ENCODE measurements around the gene NPAS3. TPM values are rescaled to one million over a fixed set of nuclear protein-coding genes. Genes with fewer than 3 reads are reported as not detected.

The NPAS3 gene
- polyA plus RNA-seq, 4 donors: 8.5 to 11.0 (median 10.7) TPM

DNA sequence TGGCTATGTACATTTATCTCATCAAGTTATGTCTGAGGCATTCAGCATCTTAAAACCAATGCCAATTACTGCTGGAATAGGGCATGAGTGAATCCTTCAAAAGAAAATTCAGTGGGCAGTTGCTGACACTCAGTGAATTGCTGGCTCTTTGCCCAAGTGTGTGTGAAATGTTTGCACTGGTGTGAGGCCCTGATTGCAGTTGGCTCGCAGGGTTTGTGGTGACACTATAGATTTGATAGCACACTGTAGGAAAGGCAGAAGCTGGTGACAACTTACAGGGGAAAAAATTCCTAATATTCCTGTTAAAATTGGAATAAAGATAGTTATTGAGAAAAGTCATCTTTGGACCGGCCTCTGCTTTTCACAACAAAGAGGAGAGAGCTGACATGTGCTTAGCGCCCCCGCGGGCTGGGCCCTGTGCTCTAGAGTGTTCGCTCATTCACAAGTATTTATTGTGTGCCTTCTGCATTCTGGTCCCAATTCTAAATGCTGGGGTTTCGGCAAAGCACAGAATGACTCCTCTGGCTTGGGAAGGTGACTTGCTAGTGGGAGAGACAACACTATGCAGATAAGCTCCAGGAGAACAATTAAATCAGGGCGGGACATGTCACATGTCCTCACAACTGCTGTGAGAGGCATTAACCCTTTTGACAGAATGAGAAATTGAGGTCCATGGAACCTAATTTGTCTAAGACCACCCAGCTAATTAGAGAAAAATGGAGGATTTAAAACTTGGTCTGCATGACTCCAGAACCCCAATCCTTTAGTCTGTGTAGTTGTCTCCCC is 418.7 kb downstream of the NPAS3 start:
- no peak for DNase-seq (ENCODE audit: low read depth in 4 of 4, low spot score in 3 of 4)

DNA sequence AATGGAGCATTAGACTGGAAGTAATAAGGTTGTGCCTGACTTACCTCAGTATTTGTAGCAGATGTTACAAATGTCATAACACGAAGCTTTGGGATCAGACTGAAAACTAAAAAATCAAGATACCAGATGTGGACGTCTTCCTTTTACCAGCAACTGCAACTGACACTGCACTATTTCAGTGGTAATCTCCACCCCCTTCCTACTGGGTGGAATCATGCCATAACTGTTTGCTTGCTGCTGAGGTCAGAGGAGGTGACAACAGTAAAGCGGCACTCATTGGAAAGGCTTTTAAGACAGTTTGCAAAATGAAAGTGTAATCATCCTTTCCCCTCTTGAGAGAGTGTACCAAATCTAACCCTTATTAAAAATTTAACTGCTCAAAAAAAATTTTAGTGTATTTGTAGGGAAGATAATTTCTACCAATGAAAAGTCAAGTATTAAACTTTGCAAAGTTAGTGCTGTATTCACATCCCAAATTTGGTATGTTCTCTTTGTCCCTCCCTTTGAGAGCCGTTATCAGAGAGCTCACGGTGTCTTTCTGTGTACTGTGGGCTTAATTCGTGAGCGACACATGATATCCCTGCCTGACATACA is 420.7 kb downstream of the NPAS3 start:
- DNase-seq (ENCODE audit: low read depth in 4 of 4, low spot score in 3 of 4): no peak

DNA sequence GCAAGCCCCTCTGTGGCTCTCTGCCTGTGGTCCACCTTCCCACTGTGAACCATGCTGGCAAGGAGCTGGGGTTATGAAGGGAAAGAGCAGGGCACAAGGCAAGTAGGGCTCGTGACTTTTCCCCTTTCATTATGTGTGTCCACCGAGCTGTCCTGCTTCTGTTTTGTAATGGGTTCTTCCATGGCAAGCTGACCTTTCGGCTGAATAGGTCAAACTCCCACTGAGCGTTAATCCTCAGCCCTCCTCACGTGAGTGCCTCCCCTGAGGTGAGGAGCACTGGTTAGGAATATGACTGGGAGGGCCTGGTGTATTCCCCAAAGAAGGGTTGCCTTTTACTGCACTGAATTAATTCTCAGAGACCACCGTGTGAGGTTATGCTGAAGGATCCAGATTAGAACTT is 424.3 kb downstream of the NPAS3 start:
- no peak for DNase-seq (ENCODE audit: low read depth in 4 of 4, low spot score in 3 of 4)

DNA sequence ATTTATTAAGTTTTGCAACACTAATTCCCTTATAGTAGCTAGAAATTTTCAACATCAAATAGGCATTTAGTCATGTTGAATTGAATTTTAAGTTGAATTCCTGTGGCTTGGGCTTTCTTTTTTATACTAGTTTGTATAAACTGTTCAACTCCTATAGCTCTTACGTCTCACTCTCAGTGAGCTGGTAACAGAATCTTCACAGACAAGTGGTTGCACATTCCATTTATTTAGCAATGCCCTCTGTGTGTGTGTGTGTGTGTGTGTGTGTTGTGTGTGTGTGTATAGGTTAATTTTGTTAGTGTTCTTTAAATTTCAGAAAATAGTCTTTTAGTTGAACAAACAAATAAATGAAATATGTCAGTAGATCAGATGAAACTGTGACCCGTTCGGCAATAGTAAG is 425.0 kb downstream of the NPAS3 start:
- DNase-seq (ENCODE audit: low read depth in 4 of 4, low spot score in 3 of 4): no peak

DNA sequence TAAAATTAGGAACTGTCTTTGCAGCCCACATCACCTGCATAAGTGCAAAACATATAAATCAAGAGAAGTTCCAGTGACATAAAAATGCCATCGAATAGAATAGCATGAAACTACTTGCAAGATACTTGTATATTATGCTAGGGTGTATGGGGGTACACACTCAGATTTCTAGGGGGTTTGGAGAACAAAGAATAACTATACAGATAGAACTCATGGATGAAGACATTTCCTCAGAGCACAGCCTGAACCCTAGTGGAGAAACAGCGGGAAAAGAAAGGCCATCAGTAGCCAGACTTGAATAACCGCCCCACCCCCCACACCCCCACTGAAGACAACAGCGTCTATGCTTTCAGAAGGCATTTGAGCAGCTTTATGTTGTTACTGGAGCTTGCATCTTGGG is 425.8 kb downstream of the NPAS3 start:
- peak in 2 of 4 donors; percentile 22 to 24 for DNase-seq (ENCODE audit: low read depth in 4 of 4, low spot score in 3 of 4)

DNA sequence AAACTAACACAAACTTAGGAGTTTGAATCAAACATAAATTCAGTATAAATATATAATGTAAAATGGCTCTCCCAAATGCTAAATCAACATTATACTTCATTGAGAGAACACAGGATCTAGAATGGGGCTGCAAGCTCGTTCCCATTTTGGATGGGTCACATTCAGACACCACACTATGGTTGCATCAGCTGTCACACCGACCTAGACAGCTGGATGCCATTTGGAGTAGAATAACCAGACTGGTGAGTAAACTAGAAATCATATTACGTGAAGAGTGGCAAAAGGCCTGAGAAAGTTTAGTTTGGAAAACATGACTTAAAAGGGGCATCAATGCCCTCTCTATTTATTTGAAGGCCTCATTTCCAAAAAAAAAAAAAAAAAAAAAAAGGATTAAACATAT is 430.4 kb downstream of the NPAS3 start:
- no peak for DNase-seq (ENCODE audit: low read depth in 4 of 4, low spot score in 3 of 4)

DNA sequence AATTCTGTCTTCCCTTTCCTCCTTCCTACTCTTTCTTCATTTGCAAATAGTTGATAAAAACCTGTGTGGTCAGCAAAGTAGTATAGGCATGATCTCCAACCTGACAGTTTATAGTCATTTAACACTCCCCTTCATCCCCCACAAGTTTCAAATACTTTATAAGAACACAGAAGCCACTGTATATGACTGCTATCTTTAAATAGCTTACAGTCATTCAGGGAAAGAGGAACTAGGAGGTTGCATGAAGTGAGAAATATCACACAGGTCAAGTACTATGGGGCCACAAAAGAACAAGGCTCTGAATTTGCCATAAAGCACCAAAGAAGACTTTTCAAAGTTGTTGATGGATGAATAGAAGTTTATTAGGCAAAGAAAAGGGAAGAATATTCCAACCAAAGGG is 431.3 kb downstream of the NPAS3 start:
- no peak for DNase-seq (ENCODE audit: low read depth in 4 of 4, low spot score in 3 of 4)

DNA sequence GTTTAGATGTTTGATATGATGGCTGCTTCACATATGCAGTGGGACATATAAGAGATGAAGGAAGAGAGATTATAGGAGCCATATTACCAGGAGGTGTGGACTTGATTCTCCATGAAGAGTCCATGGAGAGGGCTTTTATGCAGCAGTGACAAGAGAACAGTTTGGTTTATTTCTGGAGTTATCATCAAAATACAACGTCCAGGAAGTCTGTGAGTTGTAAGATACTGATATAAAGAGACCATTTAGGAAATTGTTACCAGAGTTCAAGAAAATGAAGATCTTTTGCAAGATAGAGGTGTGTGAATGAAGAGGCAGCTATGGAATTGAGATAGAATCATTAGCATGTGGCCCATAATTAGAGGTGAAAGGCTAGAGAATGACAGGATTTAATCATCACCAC is 431.7 kb downstream of the NPAS3 start:
- no peak for DNase-seq (ENCODE audit: low read depth in 4 of 4, low spot score in 3 of 4)

DNA sequence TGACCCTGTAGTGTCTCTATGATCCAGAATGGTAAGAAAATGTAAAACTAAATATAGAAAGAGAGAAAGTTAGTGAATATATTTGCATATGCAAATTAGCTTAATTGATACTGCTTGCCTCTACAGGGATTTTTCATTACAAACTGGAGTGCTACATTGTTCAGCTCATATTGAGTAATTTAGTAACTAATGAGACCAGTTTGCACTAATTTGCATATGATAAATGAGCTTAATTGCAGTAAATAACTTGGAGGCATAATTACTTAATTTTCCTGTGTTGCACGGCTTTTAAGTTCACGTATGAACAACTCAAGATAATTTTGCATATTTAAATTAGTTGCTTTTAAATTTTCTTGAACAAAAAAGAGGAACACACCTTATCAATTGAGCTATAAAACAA is 436.5 kb downstream of the NPAS3 start:
- DNase-seq (ENCODE audit: low read depth in 4 of 4, low spot score in 3 of 4): no peak

DNA sequence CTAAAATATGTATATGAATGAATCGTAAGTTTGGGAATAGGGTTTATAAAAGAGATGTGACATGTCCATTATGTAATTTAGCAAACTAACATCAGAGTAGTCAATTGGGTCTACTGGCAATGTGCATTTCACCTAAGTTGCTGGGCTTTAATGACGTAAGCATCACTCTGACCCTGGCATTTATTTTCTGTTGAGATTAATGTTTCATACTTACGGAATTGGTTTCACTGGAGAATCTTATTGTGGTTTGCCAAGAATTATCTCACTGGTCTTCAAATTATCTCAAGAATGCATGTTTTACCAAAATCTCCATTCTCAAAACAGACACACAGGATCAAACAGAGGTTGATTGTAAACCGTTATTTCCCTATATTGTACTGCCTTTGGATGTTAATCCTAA is 437.1 kb downstream of the NPAS3 start:
- DNase-seq (ENCODE audit: low read depth in 4 of 4, low spot score in 3 of 4): no peak

DNA sequence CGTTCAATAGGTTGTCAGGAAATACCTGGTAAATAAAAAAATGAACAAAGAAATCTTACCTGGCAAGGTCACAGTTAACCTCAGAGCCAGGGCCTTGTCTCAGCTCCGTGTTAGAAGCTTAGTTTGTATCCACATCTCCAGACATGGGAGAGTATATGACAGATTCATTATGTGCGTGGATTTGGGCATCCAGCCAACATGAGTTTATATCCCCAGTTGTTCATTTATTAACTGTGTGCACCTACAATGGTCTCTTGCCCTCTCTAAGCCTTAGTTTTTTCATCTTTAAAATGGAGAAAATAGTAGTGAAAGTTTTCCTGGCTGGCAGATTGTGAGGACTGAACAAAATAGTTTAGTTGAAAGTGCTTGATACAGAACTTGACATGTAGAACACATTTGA is 437.8 kb downstream of the NPAS3 start:
- DNase-seq (ENCODE audit: low read depth in 4 of 4, low spot score in 3 of 4): no peak

DNA sequence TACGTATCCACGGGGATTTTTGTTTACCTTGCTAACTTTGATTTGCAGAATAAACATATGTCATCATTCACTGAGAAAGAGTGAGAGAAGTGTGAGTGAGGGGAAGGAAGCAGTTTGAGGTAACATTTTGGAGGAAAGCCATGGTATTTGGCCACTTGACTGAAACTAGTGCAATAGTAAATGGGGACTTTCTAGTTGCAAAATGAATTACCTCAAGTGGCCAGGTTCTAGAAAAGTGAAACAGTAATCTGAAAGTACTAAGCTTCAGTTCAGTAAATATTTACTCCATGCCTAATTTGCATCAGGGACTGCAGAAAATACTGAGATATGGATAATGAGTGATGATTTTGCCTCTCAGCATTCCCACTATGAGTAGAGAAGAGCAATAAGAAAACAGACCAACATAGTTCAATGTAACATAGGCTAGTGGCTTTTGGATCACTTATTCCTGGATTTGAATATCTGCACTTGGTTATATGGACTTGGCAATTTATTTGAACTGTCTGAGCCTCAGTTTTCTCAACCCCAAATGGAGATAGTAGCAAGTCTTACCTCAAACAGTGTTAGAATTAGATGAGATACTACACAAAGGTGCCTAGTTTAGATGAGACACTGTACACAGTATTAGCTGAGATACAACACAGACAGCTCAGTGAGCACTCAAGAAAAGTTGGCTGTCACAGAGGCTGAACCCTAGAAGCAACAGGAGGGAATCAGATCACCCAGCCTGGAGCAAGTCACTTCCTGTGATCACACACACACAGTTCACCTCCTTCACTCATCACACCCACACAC is 439.1 kb downstream of the NPAS3 start:
- no peak for DNase-seq (ENCODE audit: low read depth in 4 of 4, low spot score in 3 of 4)

DNA sequence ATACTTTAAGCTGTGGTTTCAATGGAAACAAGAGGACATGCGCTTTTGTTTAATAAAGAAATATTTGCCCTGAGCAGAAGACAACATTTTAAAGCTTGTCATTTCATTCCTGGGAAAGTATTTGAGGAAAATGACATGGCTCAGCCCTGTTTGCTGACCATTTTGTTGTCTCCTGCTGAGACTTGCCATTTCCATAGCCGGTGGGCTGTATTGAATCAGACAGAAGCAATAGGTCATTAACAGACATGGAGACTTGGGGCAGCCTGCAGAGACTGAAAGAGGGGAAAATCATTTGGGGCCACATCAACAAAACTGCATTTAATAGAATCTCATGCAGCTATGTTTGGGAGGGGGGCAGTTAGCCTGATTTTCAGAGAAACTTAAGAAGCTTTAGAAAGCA is 443.0 kb downstream of the NPAS3 start:
- DNase-seq (ENCODE audit: low read depth in 4 of 4, low spot score in 3 of 4): no peak

DNA sequence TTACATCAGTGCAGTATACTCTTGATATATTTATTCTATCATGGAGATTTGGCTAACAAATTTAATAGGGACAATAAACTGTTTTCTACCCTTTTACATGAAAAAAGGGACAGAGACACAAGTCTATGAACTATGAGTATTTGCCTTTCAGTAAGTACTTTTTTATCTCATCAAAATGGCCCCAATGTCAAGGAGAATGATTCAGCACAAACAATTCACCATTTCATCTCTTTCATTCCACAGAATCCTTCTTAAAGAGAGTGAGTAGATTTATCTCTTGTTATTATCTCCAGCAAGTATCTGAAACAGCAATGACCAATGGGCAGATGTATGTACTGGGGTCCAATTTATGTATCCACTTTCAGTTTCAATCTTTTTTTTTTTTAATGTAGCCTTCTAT is 447.5 kb downstream of the NPAS3 start:
- no peak for DNase-seq (ENCODE audit: low read depth in 4 of 4, low spot score in 3 of 4)

DNA sequence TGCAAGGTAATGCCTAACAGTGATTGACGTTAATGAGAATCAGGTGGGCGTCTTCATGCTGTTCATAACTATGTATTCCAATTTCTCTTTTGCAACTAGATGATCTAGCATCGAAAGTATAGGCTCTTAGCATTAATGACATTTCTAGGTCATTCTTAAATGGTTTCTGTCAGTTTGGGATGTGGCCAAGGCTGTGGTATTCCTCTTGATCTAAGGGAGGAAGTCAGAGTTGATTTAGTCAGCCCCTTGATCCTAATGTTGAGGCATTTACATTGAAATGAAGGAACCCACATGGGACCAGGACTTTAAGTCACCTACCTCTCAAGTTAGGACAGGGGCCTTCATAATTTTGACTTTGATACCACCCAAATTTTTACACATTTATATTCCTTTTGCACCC is 448.1 kb downstream of the NPAS3 start:
- DNase-seq (ENCODE audit: low read depth in 4 of 4, low spot score in 3 of 4): no peak

DNA sequence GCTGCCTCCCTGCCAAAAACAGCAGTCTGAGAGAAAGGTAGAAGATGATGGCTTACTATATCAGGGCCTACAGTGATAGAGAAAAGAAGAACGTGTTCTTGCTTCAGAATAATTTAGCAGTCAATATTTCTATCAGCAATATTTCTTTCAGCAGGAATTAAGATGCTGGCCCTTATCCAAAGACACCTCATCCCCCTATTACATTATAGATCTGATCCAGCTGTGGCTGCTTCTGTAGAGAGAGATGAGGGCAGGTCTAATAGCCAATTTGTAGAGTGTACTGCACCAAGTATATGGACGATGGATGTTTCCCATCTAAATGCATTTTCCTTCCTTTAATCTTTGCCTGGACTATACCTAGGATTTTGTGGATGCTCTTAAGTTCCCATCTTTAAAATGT is 451.7 kb downstream of the NPAS3 start:
- DNase-seq (ENCODE audit: low read depth in 4 of 4, low spot score in 3 of 4): no peak

DNA sequence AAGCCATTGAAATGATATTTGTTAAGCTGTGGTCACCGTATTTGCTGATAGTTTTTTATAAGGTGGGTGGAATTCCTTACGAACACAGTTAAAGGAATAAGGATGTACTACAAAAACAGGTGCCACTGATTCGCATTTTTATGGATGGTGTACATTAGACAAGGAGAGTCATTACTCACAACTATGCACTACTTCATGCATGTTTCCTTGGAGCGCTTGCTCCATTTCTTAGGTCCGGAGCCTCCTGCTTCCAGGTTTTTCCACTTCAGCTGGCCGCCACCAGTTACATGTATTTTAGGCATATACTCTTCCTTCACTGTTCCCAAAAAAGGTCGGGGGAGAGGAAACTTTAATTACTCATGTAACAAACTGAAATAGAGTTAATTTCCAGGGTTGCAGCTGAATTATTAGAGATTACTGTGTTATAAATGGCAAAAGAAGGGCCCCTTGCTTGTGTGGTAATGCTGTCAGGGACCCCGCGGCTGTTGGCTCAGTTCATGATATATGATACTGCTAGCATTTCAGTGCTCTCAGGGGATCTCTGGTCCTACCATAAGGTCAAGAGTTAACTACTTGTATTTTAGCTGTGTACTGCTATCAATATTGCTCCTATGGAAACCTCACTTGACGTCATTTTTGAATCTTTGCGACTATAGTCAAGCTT is 454.7 kb downstream of the NPAS3 start:
- peak in 1 of 4 donors; percentile 8 for DNase-seq (ENCODE audit: low read depth in 4 of 4, low spot score in 3 of 4)

DNA sequence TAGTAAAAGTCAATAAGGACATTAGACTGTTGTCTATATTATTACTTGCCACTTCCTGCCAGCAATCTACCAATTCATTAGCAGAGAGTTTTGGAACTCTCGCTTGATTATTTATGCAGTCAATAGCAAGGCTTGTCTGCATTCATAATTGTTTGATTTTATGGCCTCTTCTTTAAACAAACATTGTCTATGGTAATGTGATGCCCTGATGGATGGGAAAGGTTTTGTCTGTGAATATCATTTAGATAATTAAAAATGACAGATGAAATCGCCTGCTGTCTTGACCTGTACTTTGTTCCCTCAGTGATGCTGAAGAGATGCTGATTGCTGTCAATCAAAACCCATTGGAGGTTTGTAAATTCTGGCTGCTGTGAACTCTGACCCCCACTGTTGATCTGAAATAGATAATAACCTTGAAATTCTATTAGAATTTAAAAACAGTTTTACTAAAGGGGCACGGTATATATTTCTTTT is 455.3 kb downstream of the NPAS3 start:
- no peak for DNase-seq (ENCODE audit: low read depth in 4 of 4, low spot score in 3 of 4)

DNA sequence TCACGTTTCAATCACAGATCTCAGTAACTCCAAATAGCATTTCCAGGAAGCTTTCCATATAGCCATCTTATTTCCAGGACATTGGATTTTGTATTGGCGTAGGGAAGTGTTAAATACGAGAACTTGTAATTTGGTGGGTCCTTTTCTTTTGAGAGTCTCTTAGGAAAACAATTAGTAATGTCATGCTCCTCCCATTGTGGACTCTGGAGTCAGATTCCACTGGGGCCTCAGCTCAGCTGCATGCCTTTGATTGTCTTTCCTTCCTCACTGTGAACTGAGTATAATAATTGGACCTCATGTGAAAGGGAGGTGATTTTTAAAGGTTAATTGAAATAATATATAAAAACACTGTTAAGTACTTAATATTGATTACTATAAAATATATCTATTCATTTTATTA is 462.6 kb downstream of the NPAS3 start:
- DNase-seq (ENCODE audit: low read depth in 4 of 4, low spot score in 3 of 4): peak in 2 of 4 donors; percentile 2 to 13

DNA sequence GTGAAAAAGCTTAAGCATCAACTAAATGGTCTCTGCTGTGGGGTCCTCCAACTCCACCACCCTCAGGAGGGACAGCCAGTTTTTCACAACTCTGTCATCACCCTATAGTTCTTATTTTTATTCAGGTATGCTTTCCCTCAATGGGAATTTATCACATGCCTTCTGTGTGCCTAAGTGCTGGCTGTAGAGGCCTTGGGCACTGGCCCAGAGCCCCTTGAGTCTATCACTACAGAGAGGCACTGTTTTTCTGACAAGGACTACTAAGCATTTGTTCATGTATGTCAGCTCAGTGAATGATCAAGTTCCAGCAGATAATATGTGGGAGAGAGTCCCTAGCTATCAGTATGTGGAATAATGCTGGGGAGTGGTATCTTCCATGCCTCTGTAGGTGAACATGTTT is 463.9 kb downstream of the NPAS3 start:
- no peak for DNase-seq (ENCODE audit: low read depth in 4 of 4, low spot score in 3 of 4)

DNA sequence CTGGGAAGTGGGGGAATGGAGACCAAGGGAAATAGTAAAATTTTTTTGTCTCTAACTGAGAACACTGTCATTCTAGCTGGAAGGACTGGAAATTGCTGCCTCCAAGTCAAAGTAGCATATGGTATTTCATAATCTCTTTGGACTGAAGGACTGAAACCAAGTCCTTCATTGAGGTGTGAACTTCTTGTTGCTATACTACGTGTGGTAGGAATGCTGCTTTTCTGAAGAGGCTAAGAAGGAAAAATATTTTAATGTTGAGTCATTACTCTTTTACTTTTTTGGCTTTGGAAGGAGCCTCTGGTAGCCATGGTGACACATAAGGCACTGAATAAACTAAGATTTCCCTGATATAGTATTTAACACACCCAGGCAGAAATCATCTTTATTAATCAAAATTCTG is 465.4 kb downstream of the NPAS3 start:
- DNase-seq (ENCODE audit: low read depth in 4 of 4, low spot score in 3 of 4): no peak
